ACHN (cell line): ENCODE measurements around the gene NOMO2.
A peak's percentile ranks its signal among the peaks of the same experiment; 100 is the strongest.
"Not testable (repeated sequence)": the region's sequence is repeated elsewhere in the genome, so short reads cannot be mapped to it uniquely, and the experiment has no call there.

Source experiments
- DNase-seq: peaks from one replicate; pipeline ENCODE4 v3.0.0-alpha.2; 2015
- in situ Hi-C: cut with HindIII; loops from 2 replicates; pipeline ENCODE4 v1.10.0; 2017; ENCODE audit warnings: low sequenced_read_pairs, low pct_ligation_motif_present, low pct_unique_long_range_greater_than_20kb

NOMO2 gene

GRCh38 chr16:18561727-18562314 is at the start of gene NOMO2:
Gene NOMO2, minus strand, starts transcription at chr16:18562097. Its CDS starts 57 bp downstream, at chr16:18562040.
- in situ Hi-C loops = not testable (repeated sequence)

GRCh38 chr16:18610147-18610803 is 48.4 kb upstream of the NOMO2 start:
- in situ Hi-C loops = not testable (repeated sequence)

More at GRCh38 chr16:18561727-18562314, at the start of gene NOMO2:
- peak; percentile 19 for DNase-seq

GRCh38 chr16:18608271-18608670 is 46.4 kb upstream of the NOMO2 start:
- in situ Hi-C loops = not testable (repeated sequence)

More at GRCh38 chr16:18610147-18610803, 48.4 kb upstream of the NOMO2 start:
- not testable (repeated sequence) for DNase-seq

GRCh38 chr16:18603572-18604246 is 41.8 kb upstream of the NOMO2 start:
- DNase-seq, in situ Hi-C loops: not testable (repeated sequence)

More at GRCh38 chr16:18608271-18608670, 46.4 kb upstream of the NOMO2 start:
- DNase-seq = not testable (repeated sequence)

- in situ Hi-C loops, DNase-seq: not testable (repeated sequence)
These were observed 36.7 kb upstream of the NOMO2 start for GRCh38 chr16:18598582-18598981.

GRCh38 chr16:18597734-18598133 is 35.8 kb upstream of the NOMO2 start:
- in situ Hi-C loops = not testable (repeated sequence)

GRCh38 chr16:18597319-18597718 is 35.4 kb upstream of the NOMO2 start:
- in situ Hi-C loops, DNase-seq: not testable (repeated sequence)

More at GRCh38 chr16:18597734-18598133, 35.8 kb upstream of the NOMO2 start:
- DNase-seq = not testable (repeated sequence)

- DNase-seq, in situ Hi-C loops: not testable (repeated sequence)
These were observed 33.9 kb upstream of the NOMO2 start for GRCh38 chr16:18595796-18596195.

GRCh38 chr16:18594880-18595279 is 33.0 kb upstream of the NOMO2 start:
- in situ Hi-C loops = not testable (repeated sequence)
- DNase-seq = peak; percentile 62

- DNase-seq, in situ Hi-C loops: not testable (repeated sequence)
These were observed 32.0 kb upstream of the NOMO2 start for GRCh38 chr16:18593904-18594303.

GRCh38 chr16:18592982-18593381 is 31.1 kb upstream of the NOMO2 start:
- DNase-seq, in situ Hi-C loops: not testable (repeated sequence)

GRCh38 chr16:18591908-18592307 is 30.0 kb upstream of the NOMO2 start:
- in situ Hi-C loops = not testable (repeated sequence)
- peak; percentile 66 for DNase-seq

- DNase-seq, in situ Hi-C loops: not testable (repeated sequence)
These were observed 29.5 kb upstream of the NOMO2 start for GRCh38 chr16:18591441-18591840.

GRCh38 chr16:18589806-18590205 is 27.9 kb upstream of the NOMO2 start:
- DNase-seq, in situ Hi-C loops: not testable (repeated sequence)

- in situ Hi-C loops, DNase-seq: not testable (repeated sequence)
These were observed 25.0 kb upstream of the NOMO2 start for GRCh38 chr16:18586560-18587540.

GRCh38 chr16:18585789-18586188 is 23.9 kb upstream of the NOMO2 start:
- DNase-seq, in situ Hi-C loops: not testable (repeated sequence)

- in situ Hi-C loops = no loop called here
- DNase-seq = no peak
These were observed 21.0 kb upstream of the NOMO2 start for GRCh38 chr16:18582902-18583301.

GRCh38 chr16:18580396-18580795 is 18.5 kb upstream of the NOMO2 start:
- in situ Hi-C loops, DNase-seq: not testable (repeated sequence)
